Ammon's horn (tissue), 1 donor: Measurements from ENCODE around the gene ASRGL1.
"Not testable (repeated sequence)": the region's sequence is repeated elsewhere in the genome, so short reads cannot be mapped to it uniquely, and the experiment has no call there.

Experiments
- DNase-seq: peaks from one replicate; pipeline ENCODE4 v3.0.0-alpha.2; 2016; ENCODE audit warnings: low spot score

ASRGL1 gene

DNA sequence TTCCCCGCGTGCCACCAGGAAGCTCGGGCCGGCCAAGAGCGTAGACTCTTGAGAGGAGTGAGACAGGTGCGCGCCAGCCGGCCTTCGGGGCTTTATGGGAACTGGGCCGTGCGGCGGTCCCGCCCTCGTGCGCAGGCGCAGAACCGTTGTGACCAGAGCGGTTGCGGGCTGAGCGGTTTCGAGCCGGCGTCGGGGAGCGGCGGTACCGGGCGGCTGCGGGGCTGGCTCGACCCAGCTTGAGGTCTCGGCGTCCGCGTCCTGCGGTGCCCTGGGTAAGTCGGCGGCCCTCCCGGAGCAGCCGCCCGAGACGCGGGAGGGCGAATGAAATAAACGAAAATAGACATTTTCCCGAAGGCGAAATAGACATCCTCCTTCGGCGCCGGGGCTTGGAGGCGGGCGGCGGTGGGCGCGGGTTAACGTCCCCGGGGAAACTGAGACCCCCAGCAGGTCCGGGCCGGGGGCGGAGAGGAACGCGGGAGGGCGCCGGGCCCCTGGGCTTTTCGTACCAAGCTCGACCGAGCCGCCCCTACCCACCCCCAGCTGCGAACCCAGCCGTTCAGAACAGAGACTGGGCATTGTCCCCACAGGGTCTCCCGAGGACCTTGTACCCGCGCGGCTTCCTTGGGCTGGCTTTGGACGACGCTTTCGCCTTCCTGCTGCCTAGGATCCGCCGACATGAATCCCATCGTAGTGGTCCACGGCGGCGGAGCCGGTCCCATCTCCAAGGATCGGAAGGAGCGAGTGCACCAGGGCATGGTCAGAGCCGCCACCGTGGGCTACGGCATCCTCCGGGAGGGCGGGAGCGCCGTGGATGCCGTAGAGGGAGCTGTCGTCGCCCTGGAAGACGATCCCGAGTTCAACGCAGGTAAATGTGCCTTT, at the start of gene ASRGL1:
TSS of gene ASRGL1 (plus strand) at position 146 of the 879 bp plus-strand sequence. CDS start at position 676, 530 bp downstream.
- DNase-seq = peak; percentile 89

DNA sequence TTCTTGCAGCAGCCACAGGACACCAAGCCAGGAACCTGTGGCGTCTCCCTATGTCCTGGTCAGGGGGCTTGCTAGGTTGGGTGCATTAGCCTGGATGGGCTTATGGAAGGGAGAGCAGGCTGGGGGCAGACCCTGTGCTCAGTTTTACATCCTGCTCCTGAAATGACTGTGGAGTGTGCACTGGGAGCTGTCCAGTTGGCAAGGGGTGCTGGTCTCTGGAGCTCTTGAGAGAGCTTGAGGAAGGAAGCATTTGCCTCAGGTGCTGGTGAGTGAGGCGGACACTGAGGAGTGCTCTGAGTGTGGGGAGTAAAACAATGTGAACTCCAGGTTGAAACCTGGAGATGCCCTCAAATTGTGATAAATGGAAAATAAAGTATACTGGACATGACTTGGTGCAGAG, 41.7 kb upstream of the ASRGL1 start:
- no peak for DNase-seq

- DNase-seq = no peak
These were observed 38.3 kb upstream of the ASRGL1 start, which contains the start of gene SCGB1D4 for GRCh38 chr11:62298975-62299374. SCGB1D4 (minus strand) TSS chr11:62299075; CDS start chr11:62299010, 65 bp downstream.

GRCh38 chr11:62306227-62306626, 31.0 kb upstream of the ASRGL1 start:
- DNase-seq = no peak

GRCh38 chr11:62307950-62308349, 29.3 kb upstream of the ASRGL1 start:
- DNase-seq = no peak

GRCh38 chr11:62309991-62310390, 27.3 kb upstream of the ASRGL1 start:
- no peak for DNase-seq

- no peak for DNase-seq
These were observed 21.8 kb upstream of the ASRGL1 start for GRCh38 chr11:62315431-62315830.

- no peak for DNase-seq
These were observed 14.7 kb upstream of the ASRGL1 start for GRCh38 chr11:62322524-62322923.

DNA sequence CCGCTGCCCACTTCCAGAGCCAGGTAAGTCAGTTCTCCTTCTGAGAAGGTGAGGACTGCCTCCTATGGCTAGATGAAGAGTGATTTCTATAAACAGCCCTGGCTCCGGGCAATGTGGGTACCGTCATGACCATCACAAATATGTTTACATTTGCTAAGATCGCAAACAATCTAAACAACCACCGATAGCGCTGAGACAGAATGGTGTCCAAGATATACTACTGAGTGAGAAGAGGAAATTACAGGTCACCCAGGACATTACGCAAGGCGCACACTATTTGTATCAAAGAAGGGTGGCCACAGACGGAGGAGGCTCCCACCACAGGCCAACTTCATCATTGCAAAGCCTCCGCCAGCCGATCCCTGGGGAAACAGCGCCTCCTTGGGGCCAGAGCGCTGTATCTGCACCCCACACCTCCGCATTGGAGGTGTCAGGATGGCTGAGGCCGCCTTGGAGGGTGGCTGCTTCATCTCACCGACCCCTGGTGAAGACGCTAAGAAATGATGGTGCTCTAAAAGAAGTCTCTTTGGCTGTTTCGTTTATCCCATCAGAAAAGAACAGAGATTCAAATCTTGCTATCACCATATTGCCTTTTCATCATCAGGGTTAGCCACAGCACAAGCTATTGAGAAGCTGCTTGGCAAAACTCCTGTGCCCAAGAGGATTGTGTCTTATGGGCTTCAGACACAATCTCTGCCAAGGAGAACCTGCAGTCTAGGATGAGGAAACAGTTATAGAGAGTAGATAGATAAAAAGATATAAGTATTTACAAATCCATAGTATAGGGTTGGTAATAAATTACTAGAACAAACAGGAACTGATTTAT, 12.3 kb upstream of the ASRGL1 start:
- peak; percentile 5 for DNase-seq

DNA sequence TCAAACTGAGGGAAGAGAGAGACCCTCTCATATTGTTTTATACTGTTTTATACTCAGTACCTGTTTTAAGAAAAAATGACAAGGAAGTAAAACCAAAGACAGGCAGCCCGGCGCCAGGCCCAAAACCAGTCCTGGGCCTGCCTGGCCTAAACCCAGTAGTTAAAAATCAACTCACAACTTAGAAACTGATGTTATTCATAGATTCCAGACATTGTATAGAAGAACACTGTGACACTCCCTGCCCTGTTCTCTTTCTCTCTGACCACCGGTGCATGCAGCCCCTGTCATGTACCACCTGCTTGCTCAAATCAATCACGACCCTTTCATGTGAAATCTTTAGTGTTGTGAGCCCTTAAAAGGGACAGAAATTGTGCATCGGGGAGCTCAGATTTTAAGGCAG, 11.5 kb upstream of the ASRGL1 start:
- DNase-seq = not testable (repeated sequence)

DNA sequence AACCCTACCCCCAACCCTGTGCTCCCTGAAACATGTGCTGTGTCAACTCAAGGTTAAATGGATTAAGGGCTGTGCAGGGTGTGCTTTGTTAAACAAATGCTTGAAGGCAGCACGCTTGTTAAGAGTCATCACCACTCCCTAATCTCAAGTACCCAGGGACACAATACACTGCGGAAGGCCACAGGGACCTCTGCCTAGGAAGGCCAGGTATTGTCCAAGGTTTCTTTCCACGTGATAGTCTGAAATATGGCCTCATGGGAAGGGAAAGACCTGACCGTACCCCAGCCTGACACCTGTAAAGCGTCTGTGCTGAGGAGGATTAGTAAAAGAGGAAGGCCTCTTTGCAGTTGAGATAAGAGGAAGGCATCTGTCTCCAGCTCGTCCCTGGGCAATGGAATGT, 10.5 kb upstream of the ASRGL1 start:
- DNase-seq = not testable (repeated sequence)

GRCh38 chr11:62327541-62327940, 9.7 kb upstream of the ASRGL1 start:
- DNase-seq = not testable (repeated sequence)

DNA sequence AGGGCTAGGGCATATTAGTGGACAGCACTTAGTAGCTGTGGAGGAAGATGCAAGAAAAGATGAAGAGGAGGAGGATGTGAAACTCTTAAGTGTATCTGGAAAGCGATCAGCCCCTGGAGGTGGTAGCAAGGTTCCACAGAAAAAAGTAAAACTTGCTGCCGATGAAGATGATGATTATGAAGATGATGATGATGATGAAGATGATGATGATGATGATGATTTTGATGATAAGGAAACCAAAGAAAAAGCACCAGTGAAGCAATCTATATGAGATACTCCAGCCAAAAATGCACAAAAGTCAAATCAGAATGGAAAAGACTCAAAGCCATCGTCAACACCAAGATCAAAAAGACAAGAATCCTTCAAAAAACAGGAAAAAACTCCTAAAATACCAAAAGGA, 6.0 kb upstream of the ASRGL1 start:
- DNase-seq = not testable (repeated sequence)

DNA sequence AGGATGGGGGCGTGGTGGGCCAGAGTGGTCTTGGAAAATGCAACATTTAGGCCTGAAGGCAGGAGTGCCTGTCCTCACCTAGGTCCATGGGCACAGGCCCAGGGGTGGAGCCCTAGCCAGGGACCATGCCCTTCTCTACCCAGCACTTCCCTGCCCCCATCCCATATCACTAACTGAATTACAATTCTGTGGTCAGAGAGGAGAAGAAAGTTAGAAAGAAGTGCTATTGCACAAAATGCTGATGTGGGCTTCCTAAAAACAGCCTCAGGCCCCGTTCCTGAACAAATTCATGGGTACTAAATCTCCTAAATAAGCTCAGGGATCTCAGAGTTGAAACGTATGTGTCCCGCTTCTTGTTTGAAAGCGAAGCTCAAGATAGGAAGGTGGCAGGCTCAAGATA, 3.5 kb upstream of the ASRGL1 start:
- DNase-seq = no peak

- DNase-seq = not testable (repeated sequence)
These were observed 322 bp upstream of the ASRGL1 start for GRCh38 chr11:62336949-62337302.

GRCh38 chr11:62338218-62338617, 970 bp downstream of the ASRGL1 start:
- no peak for DNase-seq

DNA sequence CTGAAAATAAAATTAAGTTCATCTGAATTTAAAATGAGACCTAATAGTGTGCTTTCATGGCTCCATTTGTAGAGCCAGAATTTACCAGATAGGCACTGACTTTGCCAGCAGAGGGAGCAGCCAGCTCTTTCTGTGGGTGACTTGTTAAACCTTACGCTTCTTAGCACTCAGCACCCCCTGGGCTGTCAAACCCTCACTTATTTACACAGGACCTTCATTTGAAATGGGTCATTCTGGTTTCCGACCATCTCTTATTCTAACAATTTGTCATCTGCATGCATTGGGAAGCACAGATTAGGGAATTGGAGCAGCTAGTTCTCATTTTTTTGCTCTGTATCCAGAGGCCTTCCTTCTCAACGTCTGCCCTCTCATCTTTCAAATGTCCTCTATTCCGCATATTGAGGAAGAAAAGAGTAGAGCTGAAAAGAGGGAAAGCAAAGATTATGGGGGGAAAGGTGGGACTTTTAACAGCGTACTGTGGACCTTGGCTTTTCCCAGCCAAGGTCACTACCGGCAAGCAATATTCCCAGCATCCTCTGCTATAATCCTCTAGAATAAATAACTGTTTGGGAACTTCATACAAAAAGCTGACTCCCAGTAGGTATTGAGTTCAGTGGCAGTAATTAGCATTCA, 3.1 kb downstream of the ASRGL1 start:
- peak; percentile 92 for DNase-seq

GRCh38 chr11:62341588-62341987, 4.3 kb downstream of the ASRGL1 start:
- DNase-seq = no peak

DNA sequence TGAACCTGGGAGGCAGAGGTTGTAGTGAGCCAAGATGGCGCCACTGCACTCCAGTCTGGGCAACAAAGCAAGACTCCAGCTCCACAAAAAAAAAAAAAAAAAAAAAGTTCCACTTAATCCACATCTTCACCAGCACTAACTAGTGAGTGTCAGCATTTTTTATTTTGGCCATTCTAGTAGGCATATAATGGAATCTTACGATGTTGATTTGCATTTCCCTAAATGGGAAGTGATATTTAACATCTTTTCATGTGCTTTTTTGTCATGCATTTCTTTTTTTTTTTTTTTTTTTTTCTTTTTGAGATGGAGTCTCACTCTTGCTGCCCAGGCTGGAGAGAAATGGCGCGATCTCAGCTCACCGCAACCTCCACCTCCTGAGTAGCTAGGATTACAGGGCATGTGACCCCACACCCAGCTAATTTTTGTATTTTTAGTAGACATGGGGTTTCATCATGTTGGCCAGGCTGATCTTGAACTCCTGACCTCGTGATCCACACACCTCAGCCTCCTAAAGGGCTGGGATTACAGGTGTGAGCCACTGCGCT, 6.5 kb downstream of the ASRGL1 start:
- not testable (repeated sequence) for DNase-seq

GRCh38 chr11:62344210-62344609, 7.0 kb downstream of the ASRGL1 start:
- no peak for DNase-seq

DNA sequence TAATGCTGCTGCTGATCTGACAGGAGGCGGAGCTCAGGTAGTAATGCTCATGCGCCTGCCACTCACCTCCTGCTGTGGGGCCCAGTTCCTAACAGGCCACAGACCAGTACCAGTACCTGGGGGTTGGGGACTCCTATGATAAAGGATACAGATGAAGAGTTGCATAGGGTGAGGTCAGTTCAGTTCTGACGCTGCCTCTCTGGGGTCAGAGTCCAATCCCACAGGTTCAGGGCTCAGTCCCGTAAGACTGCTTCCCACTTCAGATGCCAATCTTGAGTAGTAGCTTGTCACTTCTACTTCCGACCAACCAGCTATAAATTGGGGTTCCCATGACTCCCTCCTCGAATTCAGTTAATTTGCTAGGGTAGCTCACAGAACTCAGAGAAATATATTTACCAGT, 8.6 kb downstream of the ASRGL1 start:
- DNase-seq = no peak
